GM12873 (cell line): ENCODE results near the gene SLFN5.

ENCODE experiments used
- TF ChIP-seq, protein P1 (sequence below): IDR thresholded peaks from 2 replicates; pipeline ENCODE4 v1.5.1; 2012; ENCODE audit warnings: low read depth, mild to moderate bottlenecking, moderate library complexity, low read length, control low read depth; ENCODE audit not compliant: insufficient read depth; ENCODE audit errors: missing control alignments

The SLFN5 gene

GRCh38 chr17:35287286-35287811, 44.5 kb downstream of the SLFN5 start:
- TF ChIP-seq, protein P1, sequence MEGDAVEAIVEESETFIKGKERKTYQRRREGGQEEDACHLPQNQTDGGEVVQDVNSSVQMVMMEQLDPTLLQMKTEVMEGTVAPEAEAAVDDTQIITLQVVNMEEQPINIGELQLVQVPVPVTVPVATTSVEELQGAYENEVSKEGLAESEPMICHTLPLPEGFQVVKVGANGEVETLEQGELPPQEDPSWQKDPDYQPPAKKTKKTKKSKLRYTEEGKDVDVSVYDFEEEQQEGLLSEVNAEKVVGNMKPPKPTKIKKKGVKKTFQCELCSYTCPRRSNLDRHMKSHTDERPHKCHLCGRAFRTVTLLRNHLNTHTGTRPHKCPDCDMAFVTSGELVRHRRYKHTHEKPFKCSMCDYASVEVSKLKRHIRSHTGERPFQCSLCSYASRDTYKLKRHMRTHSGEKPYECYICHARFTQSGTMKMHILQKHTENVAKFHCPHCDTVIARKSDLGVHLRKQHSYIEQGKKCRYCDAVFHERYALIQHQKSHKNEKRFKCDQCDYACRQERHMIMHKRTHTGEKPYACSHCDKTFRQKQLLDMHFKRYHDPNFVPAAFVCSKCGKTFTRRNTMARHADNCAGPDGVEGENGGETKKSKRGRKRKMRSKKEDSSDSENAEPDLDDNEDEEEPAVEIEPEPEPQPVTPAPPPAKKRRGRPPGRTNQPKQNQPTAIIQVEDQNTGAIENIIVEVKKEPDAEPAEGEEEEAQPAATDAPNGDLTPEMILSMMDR, result no peak

GRCh38 chr17:35289222-35289621, 46.4 kb downstream of the SLFN5 start:
- TF ChIP-seq, protein P1, result no peak

GRCh38 chr17:35291802-35292201, 48.9 kb downstream of the SLFN5 start:
- TF ChIP-seq, protein P1, result no peak

DNA sequence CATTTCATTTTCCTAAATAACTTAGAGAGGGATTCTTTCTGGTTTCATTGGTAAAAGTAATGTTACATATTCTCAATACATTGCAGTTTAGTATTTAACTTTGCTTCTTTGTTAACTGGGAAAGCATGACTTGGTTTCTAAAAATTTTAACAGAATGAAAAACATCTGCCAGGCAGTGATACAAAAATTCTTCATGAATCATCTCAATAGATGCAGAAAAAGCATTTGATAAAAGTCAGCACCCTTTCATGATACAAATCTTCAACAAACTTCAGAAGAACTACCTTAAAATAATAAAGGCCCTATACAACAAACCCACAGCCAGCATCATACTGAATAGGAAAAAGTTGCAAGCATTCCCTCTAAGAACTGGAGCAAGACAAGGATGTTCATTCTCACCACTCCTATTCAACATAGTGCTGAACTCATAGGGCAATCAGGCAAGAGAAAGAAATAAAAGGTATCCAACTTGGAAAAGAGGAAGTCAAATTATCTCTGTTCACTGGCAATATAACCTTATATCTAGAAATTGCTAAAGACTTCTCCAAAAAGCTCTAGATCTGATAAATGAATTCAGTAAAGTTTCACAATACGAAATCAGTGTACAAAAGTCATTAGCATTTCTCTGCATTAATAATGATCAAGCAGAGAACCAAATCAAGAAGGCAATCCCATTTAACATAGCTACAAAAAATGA, 50.4 kb downstream of the SLFN5 start:
- TF ChIP-seq, protein P1, result no peak

- TF ChIP-seq, protein P1, result no peak
These were observed 51.9 kb downstream of the SLFN5 start for GRCh38 chr17:35294756-35295155.

- TF ChIP-seq, protein P1, result no peak
These were observed 52.8 kb downstream of the SLFN5 start for GRCh38 chr17:35295686-35296085.

GRCh38 chr17:35297666-35298065, 54.8 kb downstream of the SLFN5 start:
- TF ChIP-seq, protein P1, result no peak
